CD4-positive, alpha-beta T cell (primary cell): ENCODE measurements around the gene C1QTNF6. TPM values are rescaled to one million over a fixed set of nuclear protein-coding genes. Genes with fewer than 3 reads are reported as not detected.

Experiments
- ATAC-seq: fragments of 200-7000 bp; cut with Tn5 transposase; one replicate; pipeline ENCODE4 v1.10.0; 2022; ENCODE audit warnings: mild to moderate bottlenecking; ENCODE audit not compliant: poor library complexity
- CTCF ChIA-PET: fragments of 350-600 bp; sonication (Branson Sonifier 250); formaldehyde crosslinking; loops from one replicate; lab custom pipeline; 2021; ENCODE audit warnings: antibody characterized with exemption, inconsistent platforms; lab: Charles Lee
- POLR2A ChIA-PET: fragments of 350-600 bp; sonication (Branson Sonifier 250); formaldehyde crosslinking; loops from one replicate; lab custom pipeline; 2021; ENCODE audit warnings: antibody characterized with exemption, inconsistent platforms; lab: Charles Lee
- DNase-seq, 14 experiments: peaks; one replicate each; pipeline ENCODE4 v3.0.0-alpha.2; 2013 to 2020; ENCODE audit warnings: mixed read lengths in 2 of 14
- H3K27ac ChIP-seq, 2 donors: one replicate each; pipeline versions ENCODE4 v1.5.1 to v1.7.0; 2013; ENCODE audit warnings: low read length in 2 of 2, low read depth in 1 of 2, mild to moderate bottlenecking in 1 of 2
- H3K27me3 ChIP-seq, 2 experiments: 1 replicate in 1 of 2; 2 replicates in 1 of 2; pipeline versions ENCODE4 v1.6.1 to v1.7.0; 2013; ENCODE audit warnings: low read length in 2 of 2, control low read depth in 1 of 2, mild to moderate bottlenecking in 1 of 2, moderate library complexity in 1 of 2; ENCODE audit not compliant: insufficient read depth in 2 of 2, control insufficient read depth in 1 of 2
- H3K36me3 ChIP-seq: one replicate; pipeline ENCODE4 v1.6.1; 2013; ENCODE audit warnings: low read length, control low read depth; ENCODE audit not compliant: insufficient read depth
- H3K4me1 ChIP-seq: one replicate; pipeline ENCODE4 v1.6.1; 2013; ENCODE audit warnings: low read length, control low read depth; ENCODE audit not compliant: insufficient read depth
- H3K4me3 ChIP-seq: one replicate; pipeline ENCODE4 v1.5.1; 2013; ENCODE audit warnings: mild to moderate bottlenecking, low read length, moderate library complexity
- H3K9me3 ChIP-seq, 2 experiments: 1 replicate in 1 of 2; 2 replicates in 1 of 2; pipeline versions ENCODE4 v1.6.1 to v1.7.0; 2013; ENCODE audit warnings: low read length in 2 of 2, mild to moderate bottlenecking in 2 of 2, control low read depth in 1 of 2, moderate library complexity in 1 of 2; ENCODE audit not compliant: control insufficient read depth in 1 of 2, insufficient read depth in 1 of 2
- H3K27ac Mint-ChIP-seq: one replicate; pipeline ENCODE4 v1.8.0; 2020; ENCODE audit warnings: mixed read lengths
- H3K27me3 Mint-ChIP-seq: one replicate; pipeline ENCODE4 v1.8.0; 2021; ENCODE audit warnings: mixed read lengths
- H3K36me3 Mint-ChIP-seq: one replicate; pipeline ENCODE4 v1.8.0; 2021; ENCODE audit warnings: low read depth, mixed read lengths
- H3K4me1 Mint-ChIP-seq: one replicate; pipeline ENCODE4 v1.8.0; 2021; ENCODE audit warnings: low read depth, mixed read lengths
- H3K4me3 Mint-ChIP-seq: one replicate; pipeline ENCODE4 v1.8.0; 2020; ENCODE audit warnings: mild to moderate bottlenecking, mixed read lengths
- H3K9me3 Mint-ChIP-seq: one replicate; pipeline ENCODE4 v1.8.0; 2020; ENCODE audit warnings: mixed read lengths
- CTCF ChIP-seq: fragments of 200-600 bp; IDR thresholded peaks from one replicate; pipeline ENCODE4 v1.8.0; 2022; ENCODE audit warnings: antibody characterized with exemption, mild to moderate bottlenecking
- intact Hi-C, 2 experiments: fragments of 100-400 bp; cut with DNase I in 1 of 2; cut with micrococcal nuclease in 1 of 2; formaldehyde crosslinking; loops; one replicate each; pipeline versions ENCODE4 v1.15.1 to v1.9.0; 2023 to 2025; cut with DNase I, micrococcal nuclease
- total RNA-seq, 174 experiments: library from RNA in 2 of 174; stranded (reverse) in 2 of 174; gene quantifications; one replicate each; pipeline ENCODE4 v1.2.3 and lab custom pipeline; 2021 to 2026

C1QTNF6 gene
- total RNA-seq, 2 experiments from 2014 or later: 11.9 to 12.1 TPM

DNA sequence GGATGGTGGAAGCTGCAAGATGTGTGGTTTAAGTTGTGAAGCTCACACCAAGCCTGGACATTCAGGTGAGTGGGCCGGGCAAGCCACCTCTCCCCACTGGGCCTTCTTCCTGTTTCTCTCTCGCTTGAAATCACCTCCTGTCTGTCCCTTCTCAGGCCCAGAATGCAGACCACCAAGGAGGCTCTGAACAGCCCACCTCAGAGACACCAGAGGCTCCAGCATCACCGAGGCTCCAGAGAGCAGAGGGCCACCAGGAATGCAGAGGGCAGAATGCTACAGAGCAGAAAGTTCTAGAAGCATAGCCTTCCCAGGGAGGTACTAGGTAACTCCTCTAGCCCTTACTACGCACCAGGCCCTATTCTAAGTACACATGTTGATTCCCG is 23.6 kb downstream of the C1QTNF6 start:
- TF ChIP-seq CTCF: no peak
- ATAC-seq (no peak), DNase-seq (no peak)
- H3K4me1 ChIP-seq: peaks cover 89% of the 10 kb centered on the region
- no peaks in the 10 kb centered on the region for H3K27me3 ChIP-seq
- H3K9me3 Mint-ChIP-seq: no peaks in the 10 kb centered on the region
- no peaks in the 10 kb centered on the region for H3K27me3 Mint-ChIP-seq
- peaks cover 64% of the 10 kb centered on the region for H3K4me1 Mint-ChIP-seq
- POLR2A ChIA-PET: interaction anchor here (1.0 to 7.0 kb wide), 2 partner anchors 16 to 42 kb away, joined by 3 to 62 read pairs; partner anchors contain the start of gene IL2RB
- no peaks in the 10 kb centered on the region for H3K36me3 ChIP-seq
- peak overlapping the region; percentile 45 for H3K4me3 Mint-ChIP-seq
- intact Hi-C loops: no loop called here
- H3K9me3 ChIP-seq: peaks cover 0 to 9% of the 10 kb centered on the region in 2 experiments
- CTCF ChIA-PET: interaction anchor here (0.9 kb wide), 1 partner anchor 97 kb away, joined by 4 read pairs; no protein-coding TSS in a partner anchor
- no peak overlapping the region for H3K4me3 ChIP-seq
- H3K27ac ChIP-seq: no peak overlapping the region
- peak overlapping the region; percentile 94 for H3K27ac Mint-ChIP-seq
- H3K36me3 Mint-ChIP-seq: no peaks in the 10 kb centered on the region

GRCh38 chr22:37163575-37164504 is 24.2 kb downstream of the C1QTNF6 start:
- H3K36me3 Mint-ChIP-seq: no peaks in the 10 kb centered on the region
- Histone ChIP-seq H3K4me3 (no peak overlapping the region), H3K4me1 (peaks cover 86% of the 10 kb centered on the region), H3K27ac (peak overlapping the region; percentile 18 to 79), H3K9me3 (peaks cover 0 to 9% of the 10 kb centered on the region in 2 experiments), H3K36me3 (no peaks in the 10 kb centered on the region), H3K27me3 (no peaks in the 10 kb centered on the region)
- ChIA-PET POLR2A (interaction anchor here (0.7 to 7.0 kb wide), 6 partner anchors 15 to 321 kb away, joined by 4 to 62 read pairs (median 10); partner anchors contain the start of gene IL2RB), CTCF (interaction anchor here (0.9 to 1.7 kb wide), 4 partner anchors 75 to 98 kb away, joined by 3 to 6 read pairs (median 4); no protein-coding TSS in a partner anchor)
- no peak for TF ChIP-seq CTCF
- H3K27ac Mint-ChIP-seq: peak overlapping the region; percentile 94
- no peaks in the 10 kb centered on the region for H3K27me3 Mint-ChIP-seq
- DNase-seq (peak in 5 of 14 experiments; percentile 23 to 70 (median 62)), ATAC-seq (peak; percentile 23)
- H3K9me3 Mint-ChIP-seq: no peaks in the 10 kb centered on the region
- H3K4me1 Mint-ChIP-seq: peaks cover 62% of the 10 kb centered on the region
- intact Hi-C loops: no loop called here
- H3K4me3 Mint-ChIP-seq: no peak overlapping the region

DNA sequence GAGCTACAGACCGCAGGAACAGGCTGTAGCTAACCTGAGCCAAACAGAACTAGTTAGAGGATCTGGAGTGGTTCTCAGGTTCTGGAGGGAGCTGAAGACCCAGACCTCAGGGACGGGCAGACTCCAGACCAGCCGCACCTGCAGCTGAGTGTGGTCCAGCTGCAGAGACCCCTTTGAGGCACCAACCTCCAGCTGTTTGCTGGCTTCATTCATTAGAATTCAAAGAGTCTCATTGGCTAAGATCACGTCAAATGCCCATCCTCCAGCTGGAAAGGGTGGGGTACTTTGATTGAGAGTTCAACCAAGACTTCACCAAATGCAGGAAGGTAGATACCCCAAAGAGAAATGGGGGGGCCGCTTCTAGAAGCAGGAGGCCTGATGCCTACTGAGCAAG is 25.0 kb downstream of the C1QTNF6 start:
- peaks cover 58% of the 10 kb centered on the region for H3K4me1 Mint-ChIP-seq
- Histone ChIP-seq H3K27me3 (no peaks in the 10 kb centered on the region), H3K9me3 (peaks cover 0 to 9% of the 10 kb centered on the region in 2 experiments), H3K36me3 (no peaks in the 10 kb centered on the region), H3K4me1 (peaks cover 83% of the 10 kb centered on the region), H3K4me3 (peak overlapping the region; percentile 10), H3K27ac (peak overlapping the region; percentile 18 to 79)
- DNase-seq (no peak), ATAC-seq (no peak)
- H3K9me3 Mint-ChIP-seq: no peaks in the 10 kb centered on the region
- intact Hi-C loops: no loop called here
- POLR2A ChIA-PET: interaction anchor here (0.7 to 7.0 kb wide), 6 partner anchors 15 to 322 kb away, joined by 4 to 62 read pairs (median 10); partner anchors contain the start of gene IL2RB
- H3K4me3 Mint-ChIP-seq: peak overlapping the region; percentile 76
- H3K27me3 Mint-ChIP-seq: no peaks in the 10 kb centered on the region
- CTCF ChIA-PET: interaction anchor here (1.1 to 1.7 kb wide), 4 partner anchors 13 to 85 kb away, joined by 3 to 6 read pairs (median 4); partner anchors contain the start of gene IL2RB
- no peaks in the 10 kb centered on the region for H3K36me3 Mint-ChIP-seq
- H3K27ac Mint-ChIP-seq: peak overlapping the region; percentile 94
- no peak for TF ChIP-seq CTCF
